GM23338 (cell line): Measurements from ENCODE around the gene RBBP7. TPM values are rescaled to one million over a fixed set of nuclear protein-coding genes. Genes with fewer than 3 reads are reported as not detected.
"Not testable (repeated sequence)": the region's sequence is repeated elsewhere in the genome, so short reads cannot be mapped to it uniquely, and the experiment has no call there.

Experiments used
- ATAC-seq: fragments of 200-7000 bp; cut with Tn5 transposase; 3 replicates; pipeline ENCODE4 v1.9.1; 2020
- DNase-seq: peaks from one replicate; pipeline ENCODE4 v3.0.0-alpha.2; 2015; ENCODE audit warnings: low spot score
- H2AFZ ChIP-seq: fragments of 200-600 bp; sonication (generic); 2 replicates; pipeline ENCODE4 v1.8.0; 2016; ENCODE audit warnings: antibody characterized with exemption, mild to moderate bottlenecking, moderate library complexity
- H3F3A ChIP-seq: fragments of 200-600 bp; sonication (generic); replicated peaks from 2 replicates; pipeline ENCODE4 v1.8.0; 2017; ENCODE audit warnings: antibody characterized with exemption, mixed run types, low read depth
- H3K27ac ChIP-seq: fragments of 200-600 bp; sonication (generic); 2 replicates; pipeline ENCODE4 v1.6.1; 2016; ENCODE audit warnings: low read depth
- H3K27me3 ChIP-seq: fragments of 200-600 bp; sonication (generic); 2 replicates; pipeline ENCODE4 v1.8.0; 2016; ENCODE audit warnings: mild to moderate bottlenecking, mixed run types, moderate library complexity; ENCODE audit not compliant: insufficient read depth
- H3K36me3 ChIP-seq: fragments of 200-600 bp; sonication (generic); 2 replicates; pipeline ENCODE4 v1.8.0; 2016; ENCODE audit warnings: mild to moderate bottlenecking; ENCODE audit not compliant: insufficient read depth
- H3K4me1 ChIP-seq: fragments of 200-600 bp; sonication (generic); 2 replicates; pipeline ENCODE4 v1.8.0; 2016; ENCODE audit warnings: mild to moderate bottlenecking, moderate library complexity; ENCODE audit not compliant: insufficient read depth
- H3K4me2 ChIP-seq: fragments of 200-600 bp; sonication (generic); 2 replicates; pipeline ENCODE4 v1.7.1; 2017; ENCODE audit warnings: mixed run types
- H3K4me3 ChIP-seq: fragments of 200-600 bp; sonication (generic); 2 replicates; pipeline ENCODE4 v1.6.1; 2016; ENCODE audit warnings: mixed run types
- H3K79me2 ChIP-seq: fragments of 200-600 bp; sonication (generic); replicated peaks from 2 replicates; pipeline ENCODE4 v1.8.0; 2017; ENCODE audit warnings: mild to moderate bottlenecking; ENCODE audit not compliant: insufficient read depth
- H3K9me2 ChIP-seq: fragments of 200-600 bp; sonication (generic); 2 replicates; pipeline ENCODE4 v1.8.0; 2017; ENCODE audit not compliant: insufficient read depth
- H4K20me1 ChIP-seq: fragments of 200-600 bp; sonication (generic); replicated peaks from 2 replicates; pipeline ENCODE4 v1.8.0; 2017; ENCODE audit warnings: mild to moderate bottlenecking; ENCODE audit not compliant: insufficient read depth
- H3K27ac Mint-ChIP-seq: 2 replicates; pipeline ENCODE4 v1.8.0; 2020; ENCODE audit warnings: inconsistent platforms, mild to moderate bottlenecking, moderate library complexity, mixed read lengths
- H3K27me3 Mint-ChIP-seq: 3 replicates; pipeline ENCODE4 v1.8.0; 2022; ENCODE audit warnings: low read depth, mild to moderate bottlenecking, moderate library complexity, mixed read lengths, inconsistent platforms; ENCODE audit not compliant: insufficient read depth, poor library complexity
- H3K36me3 Mint-ChIP-seq: 3 replicates; pipeline ENCODE4 v1.8.0; 2021; ENCODE audit warnings: low read depth, mild to moderate bottlenecking, inconsistent platforms, moderate library complexity, mixed read lengths
- H3K4me1 Mint-ChIP-seq: 3 replicates; pipeline ENCODE4 v1.8.0; 2020; ENCODE audit warnings: mild to moderate bottlenecking, inconsistent platforms, mixed read lengths
- H3K4me3 Mint-ChIP-seq: 3 replicates; pipeline ENCODE4 v1.8.0; 2021; ENCODE audit warnings: moderate library complexity, mild to moderate bottlenecking, inconsistent platforms, mixed read lengths
- H3K9me3 Mint-ChIP-seq: 3 replicates; pipeline ENCODE4 v1.8.0; 2020; ENCODE audit warnings: moderate library complexity, mild to moderate bottlenecking, inconsistent platforms, mixed read lengths
- EZH2 ChIP-seq: fragments of 200-600 bp; sonication (generic); IDR thresholded peaks from one replicate; pipeline ENCODE4 v1.8.0; 2017; ENCODE audit warnings: antibody characterized with exemption, mild to moderate bottlenecking, low read depth; ENCODE audit not compliant: unreplicated experiment
- EZH2phosphoT487 ChIP-seq: fragments of 200-600 bp; sonication (generic); IDR thresholded peaks from one replicate; pipeline ENCODE4 v1.8.1; 2018; ENCODE audit warnings: antibody characterized with exemption; ENCODE audit not compliant: unreplicated experiment
- POLR2AphosphoS5 ChIP-seq: IDR thresholded peaks from 2 replicates; pipeline ENCODE4 v1.6.1; 2016; ENCODE audit warnings: antibody characterized with exemption, low read depth
- REST ChIP-seq: IDR thresholded peaks from one replicate; pipeline ENCODE4 v1.6.1; 2018; ENCODE audit warnings: antibody characterized with exemption; ENCODE audit not compliant: unreplicated experiment
- STAT1 ChIP-seq: IDR thresholded peaks from one replicate; pipeline ENCODE4 v1.6.1; 2016; ENCODE audit warnings: antibody characterized with exemption; ENCODE audit not compliant: unreplicated experiment
- ZNF331 ChIP-seq: fragments of 250-450 bp; sonication (Bioruptor Pico); IDR thresholded peaks from 2 replicates; pipeline ENCODE4 v1.5.0; 2020; ENCODE audit warnings: low read depth, mild to moderate bottlenecking, moderate library complexity
- polyA plus RNA-seq: library from polyadenylated mRNA; unstranded; fragments of >200 nt; fragmentation: Nextera tagmentation; extraction: Ambion mirVana; gene quantifications from 2 replicates; pipeline ENCODE4 v1.2.1, GENCODE V29; 2016
- total RNA-seq: library from RNA; depleted of rRNA; stranded (reverse); fragments of >200 nt; shearing (Covaris generic); gene quantifications from 2 replicates; pipeline ENCODE4 v1.2.3, GENCODE V29; 2014
- TF ChIP-seq, protein P1 (sequence below): IDR thresholded peaks from 2 replicates; pipeline ENCODE4 v1.6.1; 2016; ENCODE audit warnings: antibody characterized with exemption

Gene RBBP7
- total and polyA plus RNA-seq, 2 experiments from 2014 or later, result 111 to 167 TPM

- not testable (repeated sequence) for H3K4me2 ChIP-seq, H3K4me3 Mint-ChIP-seq, H3K4me1 ChIP-seq, H3K27ac Mint-ChIP-seq, H3K9me3 Mint-ChIP-seq, DNase-seq, H3K27ac ChIP-seq, H3K27me3 ChIP-seq, ATAC-seq, H4K20me1 ChIP-seq, H3K4me1 Mint-ChIP-seq, H3F3A ChIP-seq, H3K27me3 Mint-ChIP-seq, H2AFZ ChIP-seq, H3K36me3 ChIP-seq, H3K4me3 ChIP-seq, H3K9me2 ChIP-seq
- H3K36me3 Mint-ChIP-seq, result peaks cover 93% of the 10 kb centered on the region
- peaks cover 67% of the 10 kb centered on the region for H3K79me2 ChIP-seq
Measured at GRCh38 chrX:16856076-16856404, 14.1 kb downstream of the RBBP7 start.

- peaks cover 8% of the 10 kb centered on the region; the same call in 1 of the 2 replicates for H3K36me3 ChIP-seq
- H3K4me3 ChIP-seq, result no peak overlapping the region
- no peak for ATAC-seq
- TF ChIP-seq EZH2phosphoT487 (no peak), REST (no peak), EZH2 (no peak), ZNF331 (CRISPR knock-in tag) (no peak), POLR2AphosphoS5 (no peak), STAT1 (no peak)
- TF ChIP-seq, protein P1, sequence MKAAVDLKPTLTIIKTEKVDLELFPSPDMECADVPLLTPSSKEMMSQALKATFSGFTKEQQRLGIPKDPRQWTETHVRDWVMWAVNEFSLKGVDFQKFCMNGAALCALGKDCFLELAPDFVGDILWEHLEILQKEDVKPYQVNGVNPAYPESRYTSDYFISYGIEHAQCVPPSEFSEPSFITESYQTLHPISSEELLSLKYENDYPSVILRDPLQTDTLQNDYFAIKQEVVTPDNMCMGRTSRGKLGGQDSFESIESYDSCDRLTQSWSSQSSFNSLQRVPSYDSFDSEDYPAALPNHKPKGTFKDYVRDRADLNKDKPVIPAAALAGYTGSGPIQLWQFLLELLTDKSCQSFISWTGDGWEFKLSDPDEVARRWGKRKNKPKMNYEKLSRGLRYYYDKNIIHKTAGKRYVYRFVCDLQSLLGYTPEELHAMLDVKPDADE, result no peak
- no peaks in the 10 kb centered on the region for H3K9me2 ChIP-seq
- H3K27ac ChIP-seq, result no peak overlapping the region
- H4K20me1 ChIP-seq, result no peaks in the 10 kb centered on the region; the same call in none of the 2 replicates
- Mint-ChIP-seq H3K4me1 (peaks cover 3% of the 10 kb centered on the region; the same call in 1 of the 3 replicates), H3K36me3 (peaks cover 92% of the 10 kb centered on the region), H3K27ac (no peak overlapping the region), H3K27me3 (no peaks in the 10 kb centered on the region), H3K9me3 (no peaks in the 10 kb centered on the region; the same call in 1 of the 3 replicates), H3K4me3 (no peak overlapping the region)
- H3K27me3 ChIP-seq, result no peaks in the 10 kb centered on the region
- H3K4me2 ChIP-seq, result no peak overlapping the region
- peaks cover 62% of the 10 kb centered on the region for H3K79me2 ChIP-seq
- no peaks in the 10 kb centered on the region for H3K4me1 ChIP-seq
- H3F3A ChIP-seq, result no peaks in the 10 kb centered on the region
- no peak overlapping the region for H2AFZ ChIP-seq
- DNase-seq, result no peak
Measured at GRCh38 chrX:16855363-16856075, 14.6 kb downstream of the RBBP7 start.
